GM12874 (cell line): Measurements from ENCODE around the gene DGCR6.

Source experiments
- CTCF ChIP-seq: IDR thresholded peaks from 2 replicates; pipeline ENCODE4 v1.5.1; 2011; ENCODE audit warnings: low read depth, mild to moderate bottlenecking, control low read depth, low read length, moderate library complexity; ENCODE audit not compliant: insufficient read depth

The DGCR6 gene

GRCh38 chr22:18905540-18906409 lies at the start of gene DGCR6:
DGCR6 (plus strand) TSS chr22:18906320; CDS start chr22:18906375, 55 bp downstream.
- no peak for TF ChIP-seq CTCF

GRCh38 chr22:18888115-18888514 lies 18.0 kb upstream of the DGCR6 start:
- TF ChIP-seq CTCF = no peak

- no peak for TF ChIP-seq CTCF
Measured at GRCh38 chr22:18906896-18907295, 776 bp downstream of the DGCR6 start.

GRCh38 chr22:18909556-18909955 lies 3.4 kb downstream of the DGCR6 start:
- no peak for TF ChIP-seq CTCF

GRCh38 chr22:18925368-18926064 lies 19.4 kb downstream of the DGCR6 start:
- TF ChIP-seq CTCF = no peak

GRCh38 chr22:18927020-18927419 lies 20.9 kb downstream of the DGCR6 start:
- TF ChIP-seq CTCF = no peak

GRCh38 chr22:18927573-18927972 lies 21.5 kb downstream of the DGCR6 start:
- TF ChIP-seq CTCF = no peak
